Endothelial cell (in vitro differentiated cells): ENCODE measurements around the gene HDAC1. TPM values are rescaled to one million over a fixed set of nuclear protein-coding genes. Genes with fewer than 3 reads are reported as not detected.
"Not testable (repeated sequence)": the region's sequence is repeated elsewhere in the genome, so short reads cannot be mapped to it uniquely, and the experiment has no call there.

ENCODE experiments used
- DNase-seq: peaks from one replicate; pipeline ENCODE4 v3.0.0; 2021; ENCODE audit warnings: low spot score
- H3K27ac Mint-ChIP-seq: one replicate; pipeline ENCODE4 v1.8.0; 2021; ENCODE audit warnings: mixed read lengths, inconsistent platforms; ENCODE audit not compliant: unreplicated experiment
- H3K27me3 Mint-ChIP-seq: one replicate; pipeline ENCODE4 v1.8.0; 2021; ENCODE audit warnings: mild to moderate bottlenecking, moderate library complexity, mixed read lengths, inconsistent platforms; ENCODE audit not compliant: unreplicated experiment
- H3K36me3 Mint-ChIP-seq: one replicate; pipeline ENCODE4 v1.8.0; 2021; ENCODE audit warnings: mild to moderate bottlenecking, low read depth, mixed read lengths, inconsistent platforms; ENCODE audit not compliant: unreplicated experiment
- H3K4me1 Mint-ChIP-seq: one replicate; pipeline ENCODE4 v1.8.0; 2021; ENCODE audit warnings: mild to moderate bottlenecking, mixed read lengths, inconsistent platforms; ENCODE audit not compliant: unreplicated experiment
- H3K4me3 Mint-ChIP-seq: one replicate; pipeline ENCODE4 v1.8.0; 2021; ENCODE audit warnings: mild to moderate bottlenecking, mixed read lengths, inconsistent platforms; ENCODE audit not compliant: unreplicated experiment
- H3K9me3 Mint-ChIP-seq: one replicate; pipeline ENCODE4 v1.8.0; 2021; ENCODE audit warnings: mixed read lengths, inconsistent platforms; ENCODE audit not compliant: unreplicated experiment
- total RNA-seq: library from RNA; stranded (reverse); fragmentation: NEBNext Ultra II Directional; extraction: Animal tissue kit (Norgen Biotek cat#: 25700); gene quantifications from one replicate; pipeline ENCODE4 v1.2.1, GENCODE V29; 2021; ENCODE audit not compliant: unreplicated experiment
- TF ChIP-seq, protein P1 (sequence below): fragments of 200-600 bp; sonication (generic); IDR thresholded peaks from one replicate; pipeline ENCODE4 v1.5.0; 2021; ENCODE audit warnings: antibody characterized with exemption; ENCODE audit not compliant: unreplicated experiment

HDAC1 gene
- total RNA-seq, 1 donor from 2014 or later: 143 TPM

- H3K27ac Mint-ChIP-seq: no peak overlapping the region
- no peaks in the 10 kb centered on the region for H3K9me3 Mint-ChIP-seq
- TF ChIP-seq, protein P1, sequence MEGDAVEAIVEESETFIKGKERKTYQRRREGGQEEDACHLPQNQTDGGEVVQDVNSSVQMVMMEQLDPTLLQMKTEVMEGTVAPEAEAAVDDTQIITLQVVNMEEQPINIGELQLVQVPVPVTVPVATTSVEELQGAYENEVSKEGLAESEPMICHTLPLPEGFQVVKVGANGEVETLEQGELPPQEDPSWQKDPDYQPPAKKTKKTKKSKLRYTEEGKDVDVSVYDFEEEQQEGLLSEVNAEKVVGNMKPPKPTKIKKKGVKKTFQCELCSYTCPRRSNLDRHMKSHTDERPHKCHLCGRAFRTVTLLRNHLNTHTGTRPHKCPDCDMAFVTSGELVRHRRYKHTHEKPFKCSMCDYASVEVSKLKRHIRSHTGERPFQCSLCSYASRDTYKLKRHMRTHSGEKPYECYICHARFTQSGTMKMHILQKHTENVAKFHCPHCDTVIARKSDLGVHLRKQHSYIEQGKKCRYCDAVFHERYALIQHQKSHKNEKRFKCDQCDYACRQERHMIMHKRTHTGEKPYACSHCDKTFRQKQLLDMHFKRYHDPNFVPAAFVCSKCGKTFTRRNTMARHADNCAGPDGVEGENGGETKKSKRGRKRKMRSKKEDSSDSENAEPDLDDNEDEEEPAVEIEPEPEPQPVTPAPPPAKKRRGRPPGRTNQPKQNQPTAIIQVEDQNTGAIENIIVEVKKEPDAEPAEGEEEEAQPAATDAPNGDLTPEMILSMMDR: no peak
- H3K36me3 Mint-ChIP-seq: peaks cover 5% of the 10 kb centered on the region
- peaks cover 16% of the 10 kb centered on the region for H3K4me1 Mint-ChIP-seq
- no peak overlapping the region for H3K4me3 Mint-ChIP-seq
- peaks cover 6% of the 10 kb centered on the region for H3K27me3 Mint-ChIP-seq
- DNase-seq: no peak
Measured at GRCh38 chr1:32256473-32257226, 35.2 kb upstream of the HDAC1 start.

DNA sequence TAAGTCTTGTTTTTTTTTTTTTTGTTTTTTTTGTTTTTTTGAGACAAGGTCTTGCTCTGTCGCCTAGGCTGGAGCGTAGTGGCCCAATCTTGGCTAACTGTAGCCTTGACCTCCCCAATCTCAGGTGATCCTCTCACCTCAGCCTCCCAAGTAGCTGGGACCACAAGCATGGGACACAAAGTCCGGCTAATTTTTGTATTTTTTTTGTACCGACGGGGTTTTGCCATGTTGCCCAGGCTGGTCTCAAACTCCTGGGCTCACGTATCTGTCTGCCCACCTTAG, 34.7 kb upstream of the HDAC1 start:
- Mint-ChIP-seq H3K36me3 (no peaks in the 10 kb centered on the region), H3K9me3 (no peaks in the 10 kb centered on the region), H3K4me1 (peaks cover 11% of the 10 kb centered on the region), H3K27ac (no peak overlapping the region), H3K27me3 (peaks cover 6% of the 10 kb centered on the region), H3K4me3 (no peak overlapping the region)
- no peak for DNase-seq
- TF ChIP-seq, protein P1: no peak

DNA sequence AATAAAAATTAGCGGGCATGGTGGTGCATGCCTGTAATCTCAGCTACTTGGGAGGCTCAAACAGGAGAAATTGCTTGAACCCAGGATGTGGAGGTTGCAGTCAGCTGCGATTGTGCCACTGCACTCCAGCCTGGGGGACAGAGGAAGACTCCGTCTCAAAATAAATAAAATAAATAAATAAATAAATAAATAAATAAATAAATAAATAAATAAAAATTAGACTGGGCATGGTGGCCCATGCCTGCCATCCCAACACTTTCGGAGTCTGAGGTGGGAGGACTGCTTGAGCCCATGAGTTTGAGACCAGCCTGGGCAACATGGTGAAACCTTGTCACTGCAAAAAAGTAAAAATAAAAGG, 28.7 kb upstream of the HDAC1 start:
- H3K36me3 Mint-ChIP-seq, H3K27me3 Mint-ChIP-seq, DNase-seq, H3K9me3 Mint-ChIP-seq, H3K4me3 Mint-ChIP-seq, H3K27ac Mint-ChIP-seq: not testable (repeated sequence)
- peaks cover 14% of the 10 kb centered on the region for H3K4me1 Mint-ChIP-seq

- H3K27ac Mint-ChIP-seq: no peak overlapping the region
- no peak overlapping the region for H3K4me3 Mint-ChIP-seq
- no peaks in the 10 kb centered on the region for H3K36me3 Mint-ChIP-seq
- TF ChIP-seq, protein P1: no peak
- H3K27me3 Mint-ChIP-seq: peaks cover 4% of the 10 kb centered on the region
- no peaks in the 10 kb centered on the region for H3K9me3 Mint-ChIP-seq
- DNase-seq: no peak
- H3K4me1 Mint-ChIP-seq: peaks cover 14% of the 10 kb centered on the region
Measured at GRCh38 chr1:32263744-32264143, 28.1 kb upstream of the HDAC1 start.

DNA sequence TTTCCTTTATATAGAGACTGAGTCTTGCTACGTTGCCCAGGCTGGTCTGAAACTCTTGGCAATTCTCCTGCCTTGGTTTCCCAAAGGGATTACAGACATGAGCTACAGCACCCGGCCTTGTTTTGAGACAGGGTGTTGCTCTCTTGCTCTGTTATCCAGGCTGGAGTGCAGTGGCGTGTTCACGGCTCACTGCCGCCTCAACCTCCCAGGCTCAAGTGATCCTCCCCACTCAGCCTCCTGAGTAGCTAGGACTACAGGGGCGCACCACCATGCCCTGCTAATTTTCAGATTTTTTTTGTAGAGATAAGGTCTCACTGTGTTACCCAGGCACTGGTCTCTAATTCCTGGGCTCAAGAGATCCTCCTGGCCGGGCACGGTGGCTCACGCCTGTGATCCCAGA, 26.0 kb upstream of the HDAC1 start:
- no peaks in the 10 kb centered on the region for H3K9me3 Mint-ChIP-seq
- TF ChIP-seq, protein P1: no peak
- peak overlapping the region; percentile 37 for H3K27ac Mint-ChIP-seq
- no peak for DNase-seq
- peaks cover 2% of the 10 kb centered on the region for H3K27me3 Mint-ChIP-seq
- no peaks in the 10 kb centered on the region for H3K36me3 Mint-ChIP-seq
- peaks cover 14% of the 10 kb centered on the region for H3K4me1 Mint-ChIP-seq
- H3K4me3 Mint-ChIP-seq: no peak overlapping the region
